ENCODE measurements around the gene DAW1.

The DAW1 gene

GRCh38 chr2:227862741-227863588 is 8.5 kb upstream of the DAW1 start:
- H3K27ac ChIP-seq (ENCODE audit: low read length): no peak overlapping the region
- peaks cover 9% of the 10 kb centered on the region for H3K4me1 ChIP-seq (ENCODE audit: control insufficient read depth, low read depth, low read length)
- no peak overlapping the region for H3K9ac ChIP-seq (ENCODE audit: low read length)
- no peak overlapping the region for H3K4me3 ChIP-seq (ENCODE audit: low read length)
- no peaks in the 10 kb centered on the region for H3K9me3 ChIP-seq (ENCODE audit: control insufficient read depth, low read depth, low read length)
- H3K27me3 ChIP-seq (ENCODE audit: control insufficient read depth, insufficient read depth, low read length): no peaks in the 10 kb centered on the region
- no peaks in the 10 kb centered on the region for H3K36me3 ChIP-seq (ENCODE audit: control insufficient read depth, low read depth, low read length)

- no peak overlapping the region for H3K27ac ChIP-seq (ENCODE audit: low read length)
- H3K9ac ChIP-seq (ENCODE audit: low read length): no peak overlapping the region
- peaks cover 9% of the 10 kb centered on the region for H3K4me1 ChIP-seq (ENCODE audit: control insufficient read depth, low read depth, low read length)
- no peak overlapping the region for H3K4me3 ChIP-seq (ENCODE audit: low read length)
- no peaks in the 10 kb centered on the region for H3K36me3 ChIP-seq (ENCODE audit: control insufficient read depth, low read depth, low read length)
- no peaks in the 10 kb centered on the region for H3K27me3 ChIP-seq (ENCODE audit: control insufficient read depth, insufficient read depth, low read length)
- H3K9me3 ChIP-seq (ENCODE audit: control insufficient read depth, low read depth, low read length): no peaks in the 10 kb centered on the region
These were observed 7.2 kb upstream of the DAW1 start for GRCh38 chr2:227864161-227864756.

GRCh38 chr2:227865291-227865690 is 6.1 kb upstream of the DAW1 start:
- H3K9me3 ChIP-seq (ENCODE audit: control insufficient read depth, low read depth, low read length): no peaks in the 10 kb centered on the region
- no peaks in the 10 kb centered on the region for H3K36me3 ChIP-seq (ENCODE audit: control insufficient read depth, low read depth, low read length)
- no peak overlapping the region for H3K9ac ChIP-seq (ENCODE audit: low read length)
- no peak overlapping the region for H3K27ac ChIP-seq (ENCODE audit: low read length)
- no peak overlapping the region for H3K4me3 ChIP-seq (ENCODE audit: low read length)
- peaks cover 9% of the 10 kb centered on the region for H3K4me1 ChIP-seq (ENCODE audit: control insufficient read depth, low read depth, low read length)
- H3K27me3 ChIP-seq (ENCODE audit: control insufficient read depth, insufficient read depth, low read length): no peaks in the 10 kb centered on the region

- no peak overlapping the region for H3K4me3 ChIP-seq (ENCODE audit: low read length)
- no peaks in the 10 kb centered on the region for H3K27me3 ChIP-seq (ENCODE audit: control insufficient read depth, insufficient read depth, low read length)
- no peak overlapping the region for H3K9ac ChIP-seq (ENCODE audit: low read length)
- H3K27ac ChIP-seq (ENCODE audit: low read length): no peak overlapping the region
- no peaks in the 10 kb centered on the region for H3K9me3 ChIP-seq (ENCODE audit: control insufficient read depth, low read depth, low read length)
- peaks cover 9% of the 10 kb centered on the region for H3K4me1 ChIP-seq (ENCODE audit: control insufficient read depth, low read depth, low read length)
- H3K36me3 ChIP-seq (ENCODE audit: control insufficient read depth, low read depth, low read length): no peaks in the 10 kb centered on the region
These were observed 4.0 kb upstream of the DAW1 start for GRCh38 chr2:227867386-227867785.

DNA sequence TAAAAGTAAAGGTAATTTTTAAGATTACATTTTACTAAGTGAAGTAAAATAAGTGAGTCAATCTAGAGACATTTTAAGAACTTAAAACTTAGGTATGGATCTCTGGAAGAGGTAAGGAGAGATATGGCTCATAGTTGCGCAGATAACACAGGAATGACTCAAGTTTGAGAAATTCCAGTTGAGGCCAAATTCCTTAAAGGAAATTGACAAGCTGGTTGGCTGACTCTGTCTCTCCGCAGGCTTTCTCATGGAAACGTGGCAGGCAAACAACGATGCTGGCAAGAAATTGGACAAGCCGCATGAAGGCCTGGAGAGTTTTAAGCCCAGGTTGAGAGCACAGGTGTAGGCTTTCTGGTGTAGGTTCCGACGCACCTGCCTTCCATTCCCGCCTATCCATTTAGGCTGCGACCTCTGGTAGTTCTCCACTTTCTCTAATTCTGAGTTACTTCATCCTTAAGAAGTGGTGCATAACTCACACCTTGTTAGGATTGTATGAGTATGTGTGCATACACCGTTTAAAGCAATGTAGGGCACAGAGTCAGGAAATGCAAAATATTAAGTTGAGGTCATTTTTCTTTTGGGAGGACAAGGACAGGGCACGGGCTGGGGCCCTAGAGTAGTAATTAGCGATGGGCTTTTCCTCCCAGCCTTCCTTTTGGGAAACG is 589 bp upstream of the DAW1 start:
- no peaks in the 10 kb centered on the region for H3K27me3 ChIP-seq (ENCODE audit: control insufficient read depth, insufficient read depth, low read length)
- peak overlapping the region; percentile 46 for H3K4me3 ChIP-seq (ENCODE audit: low read length)
- no peak overlapping the region for H3K27ac ChIP-seq (ENCODE audit: low read length)
- no peaks in the 10 kb centered on the region for H3K9me3 ChIP-seq (ENCODE audit: control insufficient read depth, low read depth, low read length)
- H3K4me1 ChIP-seq (ENCODE audit: control insufficient read depth, low read depth, low read length): no peaks in the 10 kb centered on the region
- H3K9ac ChIP-seq (ENCODE audit: low read length): peak overlapping the region; percentile 49
- no peaks in the 10 kb centered on the region for H3K36me3 ChIP-seq (ENCODE audit: control insufficient read depth, low read depth, low read length)

- Histone ChIP-seq H3K27me3 (ENCODE audit: control insufficient read depth, insufficient read depth, low read length) (no peaks in the 10 kb centered on the region), H3K4me3 (ENCODE audit: low read length) (no peak overlapping the region), H3K9ac (ENCODE audit: low read length) (no peak overlapping the region), H3K4me1 (ENCODE audit: control insufficient read depth, low read depth, low read length) (no peaks in the 10 kb centered on the region), H3K36me3 (ENCODE audit: control insufficient read depth, low read depth, low read length) (no peaks in the 10 kb centered on the region), H3K9me3 (ENCODE audit: control insufficient read depth, low read depth, low read length) (no peaks in the 10 kb centered on the region), H3K27ac (ENCODE audit: low read length) (no peak overlapping the region)
These were observed 1.2 kb downstream of the DAW1 start for GRCh38 chr2:227872676-227873075.

DNA sequence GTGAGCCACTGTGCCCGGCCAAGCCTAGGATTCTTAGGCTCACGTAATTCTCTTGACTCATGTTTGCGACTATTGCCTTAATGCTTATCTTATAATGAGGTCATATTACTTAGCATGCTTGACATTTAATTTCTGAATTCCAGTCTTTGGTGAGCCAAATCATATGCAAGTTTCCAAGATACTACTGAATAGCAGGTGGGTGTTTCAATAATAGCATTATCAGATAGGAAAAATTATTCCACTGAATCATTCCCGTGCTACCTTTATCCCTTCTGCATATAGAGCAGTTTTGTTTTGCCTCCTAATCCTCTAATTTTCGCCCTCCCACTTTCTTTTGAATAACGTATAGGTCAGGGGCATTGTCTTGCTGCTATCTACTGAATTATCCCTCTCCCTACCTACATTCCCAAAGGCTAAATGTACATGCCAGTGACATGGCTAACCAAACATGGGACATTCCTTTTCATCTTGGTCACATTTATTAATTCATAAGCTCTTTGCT is 4.9 kb downstream of the DAW1 start:
- H3K9ac ChIP-seq (ENCODE audit: low read length): no peak overlapping the region
- no peaks in the 10 kb centered on the region for H3K9me3 ChIP-seq (ENCODE audit: control insufficient read depth, low read depth, low read length)
- H3K27me3 ChIP-seq (ENCODE audit: control insufficient read depth, insufficient read depth, low read length): no peaks in the 10 kb centered on the region
- no peaks in the 10 kb centered on the region for H3K4me1 ChIP-seq (ENCODE audit: control insufficient read depth, low read depth, low read length)
- no peak overlapping the region for H3K27ac ChIP-seq (ENCODE audit: low read length)
- H3K4me3 ChIP-seq (ENCODE audit: low read length): no peak overlapping the region
- no peaks in the 10 kb centered on the region for H3K36me3 ChIP-seq (ENCODE audit: control insufficient read depth, low read depth, low read length)

DNA sequence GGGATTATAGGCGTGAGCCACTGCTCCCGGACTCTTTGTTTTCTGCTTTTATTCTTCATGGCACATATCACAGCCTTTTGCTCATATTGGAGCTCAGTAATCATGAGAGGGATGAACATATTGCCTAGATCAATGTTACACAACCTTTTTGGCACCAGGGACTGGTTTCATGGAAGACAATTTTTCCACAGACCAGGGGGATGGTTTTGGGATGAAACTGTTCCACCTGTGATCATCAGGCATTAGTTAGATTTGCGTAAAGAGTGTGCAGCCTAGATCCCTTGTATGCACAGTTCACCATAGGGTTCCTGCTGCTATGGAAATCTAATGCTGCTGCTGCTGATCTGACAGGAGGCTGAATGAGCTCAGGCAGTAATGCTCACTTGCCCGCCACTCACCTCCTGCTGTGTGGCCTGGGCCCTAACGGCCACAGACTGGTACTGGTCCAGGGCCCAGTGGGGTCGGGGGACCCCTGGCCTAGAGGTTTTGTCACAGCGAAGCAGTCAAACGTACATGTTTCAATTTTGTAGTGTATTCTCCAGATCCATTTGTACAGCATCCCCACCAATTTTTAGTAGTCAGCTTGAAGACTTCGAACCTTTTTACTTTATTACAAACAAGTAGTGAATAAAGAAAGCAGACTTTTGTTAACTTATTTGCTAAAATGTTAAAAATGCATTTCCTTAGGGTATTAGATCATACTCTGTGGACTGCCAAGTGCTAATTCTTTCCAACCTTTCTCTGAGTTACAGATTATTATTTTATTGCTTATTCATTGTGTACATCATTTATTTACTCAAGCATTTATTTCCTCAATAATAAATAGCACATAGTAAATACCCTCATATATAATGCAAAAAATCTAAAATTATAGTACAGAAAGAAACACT is 6.2 kb downstream of the DAW1 start:
- Histone ChIP-seq H3K4me3 (ENCODE audit: low read length) (no peak overlapping the region), H3K9me3 (ENCODE audit: control insufficient read depth, low read depth, low read length) (no peaks in the 10 kb centered on the region), H3K9ac (ENCODE audit: low read length) (no peak overlapping the region), H3K27me3 (ENCODE audit: control insufficient read depth, insufficient read depth, low read length) (no peaks in the 10 kb centered on the region), H3K27ac (ENCODE audit: low read length) (no peak overlapping the region), H3K4me1 (ENCODE audit: control insufficient read depth, low read depth, low read length) (no peaks in the 10 kb centered on the region), H3K36me3 (ENCODE audit: control insufficient read depth, low read depth, low read length) (no peaks in the 10 kb centered on the region)

DNA sequence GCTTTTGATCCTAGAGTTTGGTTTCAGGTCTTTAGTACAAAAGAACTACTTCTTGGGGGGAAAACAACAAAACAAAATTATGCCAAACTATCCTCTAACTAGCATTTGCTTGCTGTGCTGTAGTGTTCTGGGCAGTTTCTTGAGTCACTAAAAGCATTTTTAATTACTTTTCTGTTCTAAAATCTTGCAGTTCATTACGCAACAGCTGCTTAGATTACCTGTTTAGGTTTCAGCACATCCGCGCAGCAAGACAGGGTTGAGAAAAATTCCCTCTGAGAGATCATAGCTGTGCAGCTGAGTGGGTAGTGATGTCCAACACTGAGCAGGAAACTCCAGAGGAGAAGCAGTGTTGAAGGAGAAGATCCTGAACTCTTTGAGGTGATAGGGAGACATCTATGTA is 9.0 kb downstream of the DAW1 start:
- Histone ChIP-seq H3K27me3 (ENCODE audit: control insufficient read depth, insufficient read depth, low read length) (no peaks in the 10 kb centered on the region), H3K27ac (ENCODE audit: low read length) (no peak overlapping the region), H3K9ac (ENCODE audit: low read length) (no peak overlapping the region), H3K9me3 (ENCODE audit: control insufficient read depth, low read depth, low read length) (no peaks in the 10 kb centered on the region), H3K4me3 (ENCODE audit: low read length) (no peak overlapping the region), H3K36me3 (ENCODE audit: control insufficient read depth, low read depth, low read length) (no peaks in the 10 kb centered on the region), H3K4me1 (ENCODE audit: control insufficient read depth, low read depth, low read length) (no peaks in the 10 kb centered on the region)

DNA sequence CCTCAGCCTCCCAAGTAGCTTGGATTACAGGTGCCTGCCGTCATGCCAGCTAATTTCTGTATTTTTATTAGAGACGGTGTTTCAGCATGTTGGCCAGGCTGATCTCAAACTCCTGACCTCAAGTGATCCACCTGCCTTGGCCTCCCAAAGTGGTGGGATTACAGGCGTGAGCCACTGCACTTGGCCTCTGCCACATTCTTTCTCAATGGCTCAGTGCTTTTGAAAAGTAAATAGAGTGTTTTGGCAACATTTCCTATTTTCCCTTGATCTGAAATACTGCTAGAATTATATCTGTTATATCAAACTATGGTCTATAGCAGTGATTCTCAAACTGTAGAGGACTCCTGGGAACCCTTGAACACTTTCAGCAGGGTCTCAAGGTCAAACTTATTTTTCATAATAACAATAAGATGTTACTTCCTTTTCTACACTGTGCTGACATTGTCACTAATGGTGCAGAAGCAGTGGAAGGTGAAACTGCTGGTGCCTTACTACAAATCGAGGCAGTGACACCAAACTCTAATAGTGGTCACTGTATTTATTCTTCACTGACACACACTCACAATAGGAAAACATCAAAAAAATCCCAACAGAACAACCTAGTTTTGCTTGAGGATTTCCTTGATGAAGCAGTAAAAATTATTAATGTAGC is 10.6 kb downstream of the DAW1 start:
- Histone ChIP-seq H3K4me1 (ENCODE audit: control insufficient read depth, low read depth, low read length) (no peaks in the 10 kb centered on the region), H3K27ac (ENCODE audit: low read length) (no peak overlapping the region), H3K9ac (ENCODE audit: low read length) (no peak overlapping the region)

More for the DNA sequence above, 10.6 kb downstream of the DAW1 start:
- no peak overlapping the region for H3K4me3 ChIP-seq (ENCODE audit: low read length)
- H3K9me3 ChIP-seq (ENCODE audit: control insufficient read depth, low read depth, low read length): no peaks in the 10 kb centered on the region
- H3K36me3 ChIP-seq (ENCODE audit: control insufficient read depth, low read depth, low read length): no peaks in the 10 kb centered on the region
- H3K27me3 ChIP-seq (ENCODE audit: control insufficient read depth, insufficient read depth, low read length): no peaks in the 10 kb centered on the region
